GM12878 (cell line): Measurements from ENCODE around the gene PSMB7. TPM values are rescaled to one million over a fixed set of nuclear protein-coding genes. Genes with fewer than 3 reads are reported as not detected.
A peak's percentile ranks its signal among the peaks of the same experiment; 100 is the strongest.

Source experiments
- ATF3 ChIP-seq: IDR thresholded peaks from 2 replicates; pipeline ENCODE4 v1.6.1; 2011; ENCODE audit warnings: low read depth, mild to moderate bottlenecking, low read length, moderate library complexity, borderline replicate concordance; ENCODE audit errors: extremely low read depth
- BRCA1 ChIP-seq: IDR thresholded peaks from 2 replicates; pipeline ENCODE4 v1.6.1; 2011; ENCODE audit warnings: low read depth, low read length, improper control_type of control experiment
- CREB1 ChIP-seq: IDR thresholded peaks from 2 replicates; pipeline ENCODE4 v1.6.1; 2012; ENCODE audit warnings: low read depth, mild to moderate bottlenecking, inconsistent platforms
- CTCF ChIP-seq, 3 experiments: IDR thresholded peaks in 2 of 3; conservative IDR thresholded peaks in 1 of 3; 2 replicates each; pipeline ENCODE4 v1.5.1; 2011; ENCODE audit warnings: low read depth in 3 of 3, low read length in 3 of 3, mild to moderate bottlenecking in 3 of 3, control low read depth in 2 of 3, moderate library complexity in 2 of 3, inconsistent platforms in 1 of 3, mixed read lengths in 1 of 3; ENCODE audit not compliant: control insufficient read depth in 2 of 3, insufficient read depth in 1 of 3; ENCODE audit errors: extremely low read depth in 1 of 3
- EGR1 ChIP-seq, 2 experiments: IDR thresholded peaks; 1 replicate in 1 of 2; 2 replicates in 1 of 2; pipeline ENCODE4 v1.6.1; 2011 to 2012; ENCODE audit warnings: low read depth in 2 of 2, low read length in 2 of 2, borderline replicate concordance in 1 of 2, mild to moderate bottlenecking in 1 of 2, moderate library complexity in 1 of 2
- HDAC2 ChIP-seq: fragments of 200-600 bp; sonication (generic); IDR thresholded peaks from 2 replicates; pipeline ENCODE4 v1.6.1; 2017
- HDAC6 ChIP-seq: fragments of 200-600 bp; sonication (generic); IDR thresholded peaks from one replicate; pipeline ENCODE4 v1.8.0; 2017; ENCODE audit warnings: antibody characterized with exemption; ENCODE audit not compliant: unreplicated experiment
- IKZF2 ChIP-seq, 2 experiments: fragments of 450-650 bp; IDR thresholded peaks; 2 replicates each; pipeline ENCODE4 v1.6.1; 2017; ENCODE audit warnings: mild to moderate bottlenecking in 2 of 2, moderate library complexity in 2 of 2
- IRF3 ChIP-seq: fragments of 450-650 bp; IDR thresholded peaks from 2 replicates; pipeline ENCODE4 v1.6.1; 2014; ENCODE audit warnings: mild to moderate bottlenecking
- KAT2A ChIP-seq: conservative IDR thresholded peaks from 2 replicates; pipeline ENCODE4 v1.6.1; 2011; ENCODE audit warnings: low read depth, low read length; ENCODE audit not compliant: control insufficient read depth
- MYC ChIP-seq: IDR thresholded peaks from 2 replicates; pipeline ENCODE4 v1.6.1; 2011; ENCODE audit warnings: mild to moderate bottlenecking, low read length, moderate library complexity, inconsistent platforms; ENCODE audit not compliant: insufficient read depth, insufficient replicate concordance, insufficient read length, severe bottlenecking
- NFYA ChIP-seq: IDR thresholded peaks from 2 replicates; pipeline ENCODE4 v1.6.1; 2011; ENCODE audit warnings: low read depth, mild to moderate bottlenecking, low read length, improper control_type of control experiment, borderline replicate concordance
- NR2C2 ChIP-seq: IDR thresholded peaks from 2 replicates; pipeline ENCODE4 v1.6.1; 2011; ENCODE audit warnings: borderline replicate concordance, low read depth; ENCODE audit not compliant: control insufficient read depth, insufficient read length
- RFX5 ChIP-seq: IDR thresholded peaks from 2 replicates; pipeline ENCODE4 v1.6.1; 2011; ENCODE audit warnings: low read depth, low read length, improper control_type of control experiment
- USF1 ChIP-seq: IDR thresholded peaks from 2 replicates; pipeline ENCODE4 v1.6.1; 2011; ENCODE audit warnings: borderline replicate concordance, low read depth, mild to moderate bottlenecking, moderate library complexity, mixed read lengths, low read length; ENCODE audit not compliant: insufficient read depth; ENCODE audit errors: extremely low read length
- polyA plus RNA-seq, 11 experiments: library from polyadenylated mRNA; depleted of rRNA in 4 of 11; unstranded in 6 of 11; stranded (reverse) in 5 of 11; fragments of >200 nt; fragmentation: Nextera tagmentation in 4 of 11; fragmentation: Illumina TruSeq in 1 of 11; extraction: Ambion mirVana in 4 of 11; extraction: Trizol in 1 of 11; gene quantifications; 1 replicate in 1 of 11; 2 replicates in 10 of 11; pipeline versions ENCODE4 v1.2.1 to v1.2.3, GENCODE V29; 2011 to 2016; ENCODE audit warnings: inconsistent platforms in 2 of 11, missing spikeins in 2 of 11, low read depth in 1 of 11
- total RNA-seq, 4 experiments: library from RNA; depleted of rRNA in 3 of 4; stranded (reverse); fragments of >200 nt in 3 of 4; fragmentation: Illumina TruSeq in 1 of 4; extraction: Trizol in 1 of 4; gene quantifications; 2 replicates each; pipeline versions ENCODE4 v1.2.1 to v1.2.3, GENCODE V29; 2013 to 2021
- TF ChIP-seq, protein P1 (sequence below): fragments of 450-650 bp; IDR thresholded peaks from 2 replicates; pipeline ENCODE4 v1.6.1; 2016; ENCODE audit warnings: mild to moderate bottlenecking, moderate library complexity, borderline replicate concordance

PSMB7 gene
- total and polyA plus RNA-seq, 10 of the 15 experiments (the other 5 are each of a cell fraction or from before 2014, with no cell fraction given) = 174 to 564 (median 268) TPM

DNA sequence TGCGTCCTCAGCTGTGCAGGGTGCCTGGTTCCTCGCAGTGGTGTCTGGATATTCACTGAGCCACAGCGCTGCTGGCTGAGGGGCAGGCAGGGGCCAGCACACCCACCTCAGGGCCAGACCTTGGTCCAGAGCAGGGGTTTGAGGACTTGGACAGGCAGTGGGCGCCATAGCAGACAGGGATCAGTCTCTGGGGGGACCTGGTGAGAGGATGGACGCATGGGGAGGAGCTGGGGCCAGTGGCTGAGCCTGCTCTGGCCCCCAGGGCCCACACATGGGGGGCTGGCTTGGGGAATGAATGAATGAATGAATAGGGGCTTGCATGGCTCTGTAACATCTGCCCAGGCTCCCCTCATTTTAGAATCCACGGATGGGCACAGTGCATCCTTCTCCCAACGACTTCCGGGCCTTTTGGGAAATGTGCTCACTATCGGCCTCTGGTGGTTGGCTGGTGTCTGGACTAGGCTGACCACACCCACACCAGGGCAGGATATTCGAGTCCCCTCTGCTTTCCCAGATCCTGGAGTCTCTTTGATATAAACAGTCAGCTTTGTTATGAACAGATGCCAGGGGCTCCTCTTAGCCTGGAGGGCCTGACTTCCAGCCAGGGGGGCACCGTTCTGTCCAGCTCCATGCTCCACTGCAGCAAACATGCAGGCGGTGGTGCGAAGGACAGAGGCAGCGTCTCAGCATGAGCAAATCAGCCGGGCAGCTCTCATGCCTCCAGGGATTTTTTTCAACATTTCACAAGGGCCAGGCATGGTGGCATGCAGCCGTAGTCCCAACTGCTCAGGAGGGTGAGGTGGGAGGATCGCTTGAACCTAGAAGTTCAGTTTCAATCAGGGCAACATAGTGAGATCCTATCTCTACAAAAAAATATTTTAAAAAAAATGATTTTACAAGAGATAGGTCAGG lies 94.9 kb downstream of the PSMB7 start (continued):
- TF ChIP-seq IRF3 (no peak), KAT2A (no peak), IKZF2 (IDR thresholded peaks at IDR 0.05) (peak; percentile 33 to 41; a peak in 2 of 4 replicates), BRCA1 (no peak), NR2C2 (no peak), MYC (no peak), NFYA (no peak), HDAC6 (no peak), HDAC2 (no peak), EGR1 (IDR thresholded peaks at IDR 0.05; ENCODE audit: borderline replicate concordance in 1 of 2, low read depth in 2 of 2, low read length in 2 of 2) (no peak), CREB1 (0 out of 2 replicates have a peak, but pooled peaks have one; percentile 16), CTCF (IDR thresholded peaks at IDR 0.05 in 2 of 3, conservative IDR thresholded peaks at IDR 0.05 in 1 of 3; ENCODE audit: control insufficient read depth in 2 of 3, extremely low read depth in 1 of 3, insufficient read depth in 1 of 3, low read depth in 3 of 3, low read length in 3 of 3) (peak; percentile 65 to 85 (median 80)), USF1 (no peak), RFX5 (no peak), ATF3 (no peak)
- TF ChIP-seq, protein P1, sequence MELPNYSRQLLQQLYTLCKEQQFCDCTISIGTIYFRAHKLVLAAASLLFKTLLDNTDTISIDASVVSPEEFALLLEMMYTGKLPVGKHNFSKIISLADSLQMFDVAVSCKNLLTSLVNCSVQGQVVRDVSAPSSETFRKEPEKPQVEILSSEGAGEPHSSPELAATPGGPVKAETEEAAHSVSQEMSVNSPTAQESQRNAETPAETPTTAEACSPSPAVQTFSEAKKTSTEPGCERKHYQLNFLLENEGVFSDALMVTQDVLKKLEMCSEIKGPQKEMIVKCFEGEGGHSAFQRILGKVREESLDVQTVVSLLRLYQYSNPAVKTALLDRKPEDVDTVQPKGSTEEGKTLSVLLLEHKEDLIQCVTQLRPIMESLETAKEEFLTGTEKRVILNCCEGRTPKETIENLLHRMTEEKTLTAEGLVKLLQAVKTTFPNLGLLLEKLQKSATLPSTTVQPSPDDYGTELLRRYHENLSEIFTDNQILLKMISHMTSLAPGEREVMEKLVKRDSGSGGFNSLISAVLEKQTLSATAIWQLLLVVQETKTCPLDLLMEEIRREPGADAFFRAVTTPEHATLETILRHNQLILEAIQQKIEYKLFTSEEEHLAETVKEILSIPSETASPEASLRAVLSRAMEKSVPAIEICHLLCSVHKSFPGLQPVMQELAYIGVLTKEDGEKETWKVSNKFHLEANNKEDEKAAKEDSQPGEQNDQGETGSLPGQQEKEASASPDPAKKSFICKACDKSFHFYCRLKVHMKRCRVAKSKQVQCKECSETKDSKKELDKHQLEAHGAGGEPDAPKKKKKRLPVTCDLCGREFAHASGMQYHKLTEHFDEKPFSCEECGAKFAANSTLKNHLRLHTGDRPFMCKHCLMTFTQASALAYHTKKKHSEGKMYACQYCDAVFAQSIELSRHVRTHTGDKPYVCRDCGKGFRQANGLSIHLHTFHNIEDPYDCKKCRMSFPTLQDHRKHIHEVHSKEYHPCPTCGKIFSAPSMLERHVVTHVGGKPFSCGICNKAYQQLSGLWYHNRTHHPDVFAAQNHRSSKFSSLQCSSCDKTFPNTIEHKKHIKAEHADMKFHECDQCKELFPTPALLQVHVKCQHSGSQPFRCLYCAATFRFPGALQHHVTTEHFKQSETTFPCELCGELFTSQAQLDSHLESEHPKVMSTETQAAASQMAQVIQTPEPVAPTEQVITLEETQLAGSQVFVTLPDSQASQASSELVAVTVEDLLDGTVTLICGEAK = no peak
